ENCODE data around the gene PIP5K1C.

DNA sequence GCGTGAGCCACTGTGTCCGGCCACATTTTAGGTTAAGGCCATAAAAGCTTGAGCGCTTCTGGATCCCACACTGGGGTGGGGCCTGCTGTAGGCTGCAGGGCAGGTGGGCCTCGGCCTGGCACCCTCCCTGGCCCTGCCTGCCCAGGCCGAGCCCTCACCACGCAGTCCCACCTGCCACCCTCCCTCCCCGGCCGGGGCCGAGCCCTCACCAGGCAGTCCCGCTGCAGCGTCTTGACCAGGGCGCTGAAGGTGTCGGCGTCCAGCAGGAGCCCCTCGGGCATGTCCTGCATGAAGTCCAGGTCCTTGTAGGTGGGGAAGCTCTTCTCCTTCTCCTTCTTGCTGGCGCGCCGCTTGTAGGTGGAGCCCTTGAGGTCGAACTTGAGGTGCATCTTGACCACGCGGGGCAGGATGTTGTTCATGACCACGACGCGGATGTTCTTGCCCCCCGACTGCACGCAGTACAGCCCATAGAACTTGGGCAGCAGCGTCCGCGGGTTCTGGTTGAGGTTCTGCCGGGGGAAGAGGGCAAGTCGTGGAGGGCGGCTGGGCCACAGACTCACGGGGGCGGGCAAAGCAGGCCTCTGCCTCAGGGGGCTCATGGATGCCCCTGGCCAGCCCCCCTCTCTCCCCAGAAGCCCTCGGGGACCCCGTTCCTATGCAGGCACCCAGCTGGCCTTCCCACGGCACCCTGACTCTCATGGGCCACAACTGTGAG is 47.0 kb downstream of the PIP5K1C start:
- no peak for TF ChIP-seq POLR2A (IDR thresholded peaks at IDR 0.05; ENCODE audit: low read depth)
- TF ChIP-seq, protein P1, sequence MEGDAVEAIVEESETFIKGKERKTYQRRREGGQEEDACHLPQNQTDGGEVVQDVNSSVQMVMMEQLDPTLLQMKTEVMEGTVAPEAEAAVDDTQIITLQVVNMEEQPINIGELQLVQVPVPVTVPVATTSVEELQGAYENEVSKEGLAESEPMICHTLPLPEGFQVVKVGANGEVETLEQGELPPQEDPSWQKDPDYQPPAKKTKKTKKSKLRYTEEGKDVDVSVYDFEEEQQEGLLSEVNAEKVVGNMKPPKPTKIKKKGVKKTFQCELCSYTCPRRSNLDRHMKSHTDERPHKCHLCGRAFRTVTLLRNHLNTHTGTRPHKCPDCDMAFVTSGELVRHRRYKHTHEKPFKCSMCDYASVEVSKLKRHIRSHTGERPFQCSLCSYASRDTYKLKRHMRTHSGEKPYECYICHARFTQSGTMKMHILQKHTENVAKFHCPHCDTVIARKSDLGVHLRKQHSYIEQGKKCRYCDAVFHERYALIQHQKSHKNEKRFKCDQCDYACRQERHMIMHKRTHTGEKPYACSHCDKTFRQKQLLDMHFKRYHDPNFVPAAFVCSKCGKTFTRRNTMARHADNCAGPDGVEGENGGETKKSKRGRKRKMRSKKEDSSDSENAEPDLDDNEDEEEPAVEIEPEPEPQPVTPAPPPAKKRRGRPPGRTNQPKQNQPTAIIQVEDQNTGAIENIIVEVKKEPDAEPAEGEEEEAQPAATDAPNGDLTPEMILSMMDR (IDR thresholded peaks at IDR 0.05), result no peak
